HEK293 (cell line): ENCODE results near the gene TIMM10.
A peak's percentile ranks its signal among the peaks of the same experiment; 100 is the strongest.

ENCODE experiments used
- CTCF ChIA-PET: fragments of 350-600 bp; formaldehyde crosslinking; extraction: SDS; loops from one replicate; lab custom pipeline; 2021; ENCODE audit warnings: antibody characterized with exemption; lab: Yijun Ruan, JAX
- POLR2A ChIA-PET: fragments of 300-600 bp; formaldehyde crosslinking; extraction: SDS; loops from one replicate; lab custom pipeline; 2020; ENCODE audit warnings: antibody characterized with exemption, inconsistent platforms; lab: Yijun Ruan, JAX
- H3K27ac ChIP-seq: fragments of 200-500 bp; sonication (Bioruptor generic); 2 replicates; pipeline ENCODE4 v1.5.1; 2014; ENCODE audit warnings: low read depth, low read length, control low read depth, inconsistent platforms; ENCODE audit errors: extremely low read depth
- H3K36me3 ChIP-seq, 2 experiments: fragments of 200-500 bp in 1 of 2; sonication (Bioruptor generic) in 1 of 2; 1 replicate in 1 of 2; 2 replicates in 1 of 2; pipeline ENCODE4 v1.5.1; 2014 to 2017; ENCODE audit warnings: inconsistent platforms in 2 of 2, low read length in 2 of 2; ENCODE audit not compliant: control insufficient read depth in 2 of 2, insufficient read depth in 1 of 2
- H3K4me1 ChIP-seq: fragments of 200-500 bp; sonication (Bioruptor generic); 2 replicates; pipeline ENCODE4 v1.5.1; 2014; ENCODE audit warnings: mild to moderate bottlenecking, low read length, inconsistent platforms; ENCODE audit not compliant: control insufficient read depth, insufficient read depth
- H3K4me3 ChIP-seq: 2 replicates; pipeline ENCODE4 v1.5.1; 2011; ENCODE audit warnings: low read depth, mild to moderate bottlenecking, control low read depth, low read length, moderate library complexity
- H3K9me3 ChIP-seq: fragments of 200-500 bp; sonication (Bioruptor generic); 2 replicates; pipeline ENCODE4 v1.5.1; 2014; ENCODE audit warnings: low read depth, low read length, inconsistent platforms; ENCODE audit not compliant: control insufficient read depth, insufficient read depth
- HOXC10 ChIP-seq: sonication (generic); formaldehyde crosslinking; IDR thresholded peaks from 2 replicates; pipeline ENCODE4 v1.8.1; 2023; ENCODE audit warnings: mild to moderate bottlenecking, missing genetic modification reagents
- MYNN ChIP-seq: fragments of 450-650 bp; formaldehyde crosslinking; IDR thresholded peaks from 2 replicates; pipeline ENCODE4 v1.5.1; 2016; ENCODE audit warnings: missing biosample characterization, missing genetic modification characterization, borderline replicate concordance
- RBAK ChIP-seq: fragments of 450-650 bp; formaldehyde crosslinking; IDR thresholded peaks from 2 replicates; pipeline ENCODE4 v1.5.1; 2016; ENCODE audit warnings: missing biosample characterization, missing genetic modification characterization
- SALL2 ChIP-seq: fragments of 450-650 bp; formaldehyde crosslinking; IDR thresholded peaks from 2 replicates; pipeline ENCODE4 v1.5.0; 2017; ENCODE audit warnings: missing biosample characterization, mild to moderate bottlenecking, missing genetic modification characterization, borderline replicate concordance
- ZNF133 ChIP-seq: fragments of 450-650 bp; formaldehyde crosslinking; IDR thresholded peaks from 2 replicates; pipeline ENCODE4 v1.5.1; 2016; ENCODE audit warnings: missing biosample characterization, missing genetic modification characterization
- ZNF155 ChIP-seq: fragments of 450-650 bp; formaldehyde crosslinking; IDR thresholded peaks from 2 replicates; pipeline ENCODE4 v1.5.1; 2016; ENCODE audit warnings: missing biosample characterization, missing genetic modification characterization
- ZNF529 ChIP-seq: fragments of 450-650 bp; formaldehyde crosslinking; IDR thresholded peaks from 2 replicates; pipeline ENCODE4 v1.5.1; 2017; ENCODE audit warnings: missing genetic modification characterization, missing biosample characterization; ENCODE audit not compliant: insufficient replicate concordance
- ZNF654 ChIP-seq: fragments of 450-650 bp; formaldehyde crosslinking; IDR thresholded peaks from 2 replicates; pipeline ENCODE4 v1.5.1; 2016; ENCODE audit warnings: low read depth, missing biosample characterization, missing genetic modification characterization
- ZNF777 ChIP-seq: fragments of 450-650 bp; formaldehyde crosslinking; IDR thresholded peaks from 2 replicates; pipeline ENCODE4 v1.5.1; 2017; ENCODE audit warnings: missing biosample characterization, missing genetic modification characterization, borderline replicate concordance
- ZSCAN23 ChIP-seq: fragments of 450-650 bp; formaldehyde crosslinking; IDR thresholded peaks from 2 replicates; pipeline ENCODE4 v1.5.1; 2016; ENCODE audit warnings: missing biosample characterization, missing genetic modification characterization
- TF ChIP-seq, protein P1 (sequence below): fragments of 450-650 bp; formaldehyde crosslinking; IDR thresholded peaks from 2 replicates; pipeline ENCODE4 v1.5.1; 2016; ENCODE audit warnings: missing biosample characterization, missing genetic modification characterization
- TF ChIP-seq, protein P2 (sequence below): fragments of 450-650 bp; formaldehyde crosslinking; IDR thresholded peaks from 2 replicates; pipeline ENCODE4 v1.5.1; 2016; ENCODE audit warnings: missing biosample characterization, missing genetic modification characterization

Gene TIMM10

DNA sequence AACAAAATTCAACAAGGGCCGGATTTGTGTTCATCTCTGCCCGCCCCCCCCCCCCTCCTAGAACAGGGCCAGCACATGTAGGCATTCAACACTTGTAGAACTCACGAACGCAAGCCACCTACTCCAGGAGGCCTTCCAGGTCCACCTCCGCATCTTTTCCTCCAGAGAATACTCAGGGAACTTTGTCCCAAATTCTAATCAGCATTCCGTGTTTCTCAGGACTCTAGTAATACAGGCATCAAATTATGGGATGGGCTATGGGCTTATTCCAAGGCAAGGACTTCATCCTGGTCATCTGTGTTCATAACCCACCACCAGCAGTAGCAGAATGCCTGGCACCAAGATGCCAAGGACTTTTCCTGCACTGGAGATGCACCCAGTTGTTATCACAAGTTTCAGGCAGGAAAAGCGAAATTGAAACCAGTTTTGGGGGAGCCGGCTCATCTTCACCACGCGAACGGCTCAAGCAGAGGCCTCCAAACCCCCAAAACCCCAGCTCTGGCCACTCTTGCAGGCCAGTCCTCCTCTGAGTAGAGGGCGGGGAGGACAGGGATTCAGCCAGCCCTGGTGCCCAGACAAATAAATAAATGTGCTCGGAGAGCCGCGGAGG is 36.5 kb upstream of the TIMM10 start (continued):
- TF ChIP-seq ZNF133 (tag by site-specific recombination) = no peak

DNA sequence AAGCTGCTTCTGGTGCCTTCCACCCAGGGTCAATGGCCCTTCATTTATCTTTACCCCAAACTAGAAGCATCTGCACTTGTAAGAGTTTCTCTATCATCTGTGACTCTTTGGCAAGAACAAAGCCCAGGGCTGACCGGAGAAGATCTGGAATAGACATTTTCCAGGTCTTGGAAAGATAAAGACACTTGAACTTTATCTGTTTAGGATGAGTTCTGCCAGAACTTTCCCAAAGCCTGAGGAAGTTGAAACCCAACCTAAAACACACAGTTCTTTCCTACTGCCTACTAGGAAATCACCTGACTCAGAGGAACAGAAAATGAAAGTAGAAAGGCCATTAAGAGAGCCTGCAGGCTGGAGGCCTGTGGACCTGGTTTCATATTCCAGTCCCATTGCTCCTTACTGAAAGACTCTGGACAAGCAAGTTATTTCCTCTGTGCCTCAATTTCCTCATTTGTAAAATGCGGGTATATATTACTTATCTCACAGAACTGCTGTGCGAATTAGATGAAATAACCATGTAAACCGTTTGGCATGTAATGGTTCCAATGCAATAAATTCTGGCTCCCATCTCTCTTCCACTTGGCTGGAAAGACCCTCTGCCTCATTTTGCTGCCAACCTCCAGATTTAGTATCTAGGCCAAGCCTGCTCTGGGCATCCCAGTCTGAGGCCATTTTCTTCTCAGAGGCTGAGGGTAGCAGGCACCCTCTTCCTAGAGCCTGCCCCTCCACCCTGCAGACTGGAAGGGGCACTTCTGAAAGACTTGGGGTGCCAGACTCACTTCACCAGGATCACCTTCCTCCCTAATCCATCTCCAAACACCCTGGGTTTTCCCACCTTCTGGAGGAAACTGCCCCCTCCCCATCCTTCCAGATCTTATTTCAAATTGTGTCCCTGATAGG is 35.7 kb upstream of the TIMM10 start:
- TF ChIP-seq ZNF529 (tag by site-specific recombination) (no peak), ZSCAN23 (tag by site-specific recombination) (no peak), ZNF155 (tag by site-specific recombination) (no peak), SALL2 (no peak), MYNN (no peak)
- TF ChIP-seq, protein P1, sequence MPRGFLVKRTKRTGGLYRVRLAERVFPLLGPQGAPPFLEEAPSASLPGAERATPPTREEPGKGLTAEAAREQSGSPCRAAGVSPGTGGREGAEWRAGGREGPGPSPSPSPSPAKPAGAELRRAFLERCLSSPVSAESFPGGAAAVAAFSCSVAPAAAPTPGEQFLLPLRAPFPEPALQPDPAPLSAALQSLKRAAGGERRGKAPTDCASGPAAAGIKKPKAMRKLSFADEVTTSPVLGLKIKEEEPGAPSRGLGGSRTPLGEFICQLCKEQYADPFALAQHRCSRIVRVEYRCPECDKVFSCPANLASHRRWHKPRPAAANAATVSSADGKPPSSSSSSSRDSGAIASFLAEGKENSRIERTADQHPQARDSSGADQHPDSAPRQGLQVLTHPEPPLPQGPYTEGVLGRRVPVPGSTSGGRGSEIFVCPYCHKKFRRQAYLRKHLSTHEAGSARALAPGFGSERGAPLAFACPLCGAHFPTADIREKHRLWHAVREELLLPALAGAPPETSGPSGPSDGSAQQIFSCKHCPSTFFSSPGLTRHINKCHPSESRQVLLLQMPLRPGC = no peak
- ChIA-PET POLR2A (no interaction called here), CTCF (interaction anchor here (1.0 to 8.7 kb wide), 2 partner anchors 70 to 76 kb away, joined by 5 to 183 read pairs; no protein-coding TSS in a partner anchor)
- H3K36me3 ChIP-seq = no peaks in the 10 kb centered on the region
- no peaks in the 10 kb centered on the region for H3K9me3 ChIP-seq
- no peak overlapping the region for H3K4me3 ChIP-seq
- H3K4me1 ChIP-seq = no peaks in the 10 kb centered on the region
- no peak overlapping the region for H3K27ac ChIP-seq

DNA sequence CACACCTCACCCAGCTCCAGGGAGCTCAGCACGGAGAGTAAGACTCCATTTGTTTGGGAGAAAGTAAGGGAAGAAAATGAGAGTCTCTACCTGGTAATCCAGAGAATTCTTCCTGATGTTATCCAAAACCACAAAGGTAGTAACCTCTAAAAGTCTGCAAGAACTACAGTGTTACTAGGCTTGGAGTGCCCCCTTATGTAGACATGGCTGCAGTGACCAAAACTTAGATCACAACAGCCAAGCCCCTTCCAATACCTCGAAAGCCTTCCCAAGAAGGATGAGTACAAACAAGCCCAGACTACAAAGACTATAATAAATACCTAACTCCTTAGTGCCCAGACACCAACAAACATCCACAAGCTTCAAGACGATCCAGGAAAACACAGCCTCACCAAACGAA is 32.0 kb upstream of the TIMM10 start:
- H3K36me3 ChIP-seq = peaks cover 0 to 14% of the 10 kb centered on the region in 2 experiments; a peak in 1 of 3 replicates
- no peaks in the 10 kb centered on the region for H3K9me3 ChIP-seq
- ChIA-PET CTCF (interaction anchor here (0.7 to 1.5 kb wide), 6 partner anchors 8 to 237 kb away, joined by 3 to 5 read pairs (median 4); no protein-coding TSS in a partner anchor), POLR2A (no interaction called here)
- no peaks in the 10 kb centered on the region for H3K4me1 ChIP-seq
- TF ChIP-seq ZNF654 (tag by site-specific recombination) (0 out of 2 replicates have a peak, but pooled peaks have one; percentile 11), RBAK (tag by site-specific recombination) (no peak), ZNF777 (tag by site-specific recombination) (no peak)
- TF ChIP-seq, protein P2, sequence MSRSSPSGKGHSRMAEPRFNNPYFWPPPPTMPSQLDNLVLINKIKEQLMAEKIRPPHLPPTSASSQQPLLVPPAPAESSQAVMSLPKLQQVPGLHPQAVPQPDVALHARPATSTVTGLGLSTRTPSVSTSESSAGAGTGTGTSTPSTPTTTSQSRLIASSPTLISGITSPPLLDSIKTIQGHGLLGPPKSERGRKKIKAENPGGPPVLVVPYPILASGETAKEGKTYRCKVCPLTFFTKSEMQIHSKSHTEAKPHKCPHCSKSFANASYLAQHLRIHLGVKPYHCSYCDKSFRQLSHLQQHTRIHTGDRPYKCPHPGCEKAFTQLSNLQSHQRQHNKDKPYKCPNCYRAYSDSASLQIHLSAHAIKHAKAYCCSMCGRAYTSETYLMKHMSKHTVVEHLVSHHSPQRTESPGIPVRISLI (tag by site-specific recombination) = no peak
- no peak overlapping the region for H3K4me3 ChIP-seq
- H3K27ac ChIP-seq = no peak overlapping the region

DNA sequence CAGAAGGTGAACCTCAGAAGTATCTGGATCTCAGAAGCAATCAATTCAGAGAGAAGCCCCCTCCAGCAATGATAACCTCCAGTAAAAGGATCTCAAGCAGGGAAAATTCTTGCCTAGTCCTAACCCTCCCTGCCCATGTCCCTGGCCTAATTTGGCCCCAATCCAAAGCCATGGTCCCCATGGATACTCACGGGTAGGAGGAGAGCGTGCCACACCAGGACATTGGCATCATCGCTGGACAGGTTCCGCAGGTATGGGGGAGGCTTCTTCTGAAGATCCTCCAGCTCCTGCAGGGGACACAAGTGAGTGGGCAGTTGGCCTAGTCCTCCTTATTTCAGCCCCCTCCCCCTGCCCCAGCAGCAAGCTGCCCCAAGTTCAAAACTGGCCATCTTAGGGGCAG is 29.6 kb upstream of the TIMM10 start:
- H3K27ac ChIP-seq = no peak overlapping the region
- no peaks in the 10 kb centered on the region for H3K9me3 ChIP-seq
- ChIA-PET CTCF (interaction anchor here (0.6 to 1.2 kb wide), 4 partner anchors 12 to 550 kb away, joined by 3 to 6 read pairs (median 4); no protein-coding TSS in a partner anchor), POLR2A (no interaction called here)
- H3K36me3 ChIP-seq = peaks cover 0 to 18% of the 10 kb centered on the region in 2 experiments; a peak in 2 of 3 replicates
- no peak overlapping the region for H3K4me3 ChIP-seq
- TF ChIP-seq HOXC10 (CRISPR knock-in tag) = no peak
- no peaks in the 10 kb centered on the region for H3K4me1 ChIP-seq
